WTC11 (cell line): Measurements from ENCODE around the gene TYROBP.

Experiments used
- CREM ChIP-seq: sonication (generic); formaldehyde crosslinking; IDR thresholded peaks from 2 replicates; pipeline ENCODE4 v1.8.1; 2022; ENCODE audit warnings: mild to moderate bottlenecking, missing genetic modification reagents, moderate library complexity
- CTCF ChIP-seq: fragments of 200-600 bp; IDR thresholded peaks from 2 replicates; pipeline ENCODE4 v1.8.0; 2022; ENCODE audit warnings: antibody characterized with exemption
- FOXK1 ChIP-seq: sonication (generic); formaldehyde crosslinking; IDR thresholded peaks from 2 replicates; pipeline ENCODE4 v1.8.0; 2022; ENCODE audit warnings: mild to moderate bottlenecking, moderate library complexity, missing genetic modification reagents
- SMAD4 ChIP-seq: sonication (generic); formaldehyde crosslinking; IDR thresholded peaks from 2 replicates; pipeline ENCODE4 v1.8.0; 2022; ENCODE audit warnings: mild to moderate bottlenecking, missing genetic modification reagents
- SP1 ChIP-seq: sonication (generic); formaldehyde crosslinking; conservative IDR thresholded peaks from 2 replicates; pipeline ENCODE4 v1.8.1; 2022; ENCODE audit warnings: missing genetic modification reagents
- TEAD1 ChIP-seq: sonication (generic); formaldehyde crosslinking; IDR thresholded peaks from 2 replicates; pipeline ENCODE4 v1.8.0; 2022; ENCODE audit warnings: mild to moderate bottlenecking, missing genetic modification reagents
- TEAD4 ChIP-seq: sonication (generic); formaldehyde crosslinking; IDR thresholded peaks from 2 replicates; pipeline ENCODE4 v1.8.0; 2022; ENCODE audit warnings: mild to moderate bottlenecking, missing genetic modification reagents

GRCh38 chr19:35859414-35859813, 48.7 kb downstream of the TYROBP start:
- TF ChIP-seq SMAD4 (CRISPR knock-in tag) (no peak), TEAD1 (no peak), CTCF (no peak), CREM (CRISPR knock-in tag) (no peak), SP1 (CRISPR knock-in tag) (no peak), FOXK1 (CRISPR knock-in tag) (no peak), TEAD4 (CRISPR knock-in tag) (no peak)
